ENCODE results near the gene FGF14. TPM values are rescaled to one million over a fixed set of nuclear protein-coding genes. Genes with fewer than 3 reads are reported as not detected.

The FGF14 gene
- total RNA-seq, 1 donor from 2014 or later, result not detected

- no peaks in the 10 kb centered on the region for H3K36me3 Mint-ChIP-seq (ENCODE audit: low read depth)
- intact Hi-C loops (cut with micrococcal nuclease), result no loop called here
- peaks cover 2% of the 10 kb centered on the region for H3K9me3 Mint-ChIP-seq
- ChIA-PET CTCF (no interaction called here), POLR2A (no interaction called here)
- DNase-seq, result no peak
- H3K27me3 Mint-ChIP-seq, result no peaks in the 10 kb centered on the region
- H3K27ac Mint-ChIP-seq, result no peak overlapping the region
- TF ChIP-seq CTCF (IDR thresholded peaks at IDR 0.05), result no peak
- no peak for ATAC-seq (ENCODE audit: low read depth)
- H3K4me3 Mint-ChIP-seq, result no peak overlapping the region
- no peaks in the 10 kb centered on the region for H3K4me1 Mint-ChIP-seq
These were observed 209.8 kb downstream of the FGF14 start for GRCh38 chr13:102191951-102192502.

GRCh38 chr13:102190930-102191329 lies 210.9 kb downstream of the FGF14 start:
- POLR2A ChIA-PET, result no interaction called here
- ATAC-seq (ENCODE audit: low read depth) (no peak), DNase-seq (no peak)
- CTCF ChIA-PET, result no interaction called here
- no peak overlapping the region for H3K27ac Mint-ChIP-seq
- no peaks in the 10 kb centered on the region for H3K27me3 Mint-ChIP-seq
- no peaks in the 10 kb centered on the region for H3K36me3 Mint-ChIP-seq (ENCODE audit: low read depth)
- H3K9me3 Mint-ChIP-seq, result peaks cover 2% of the 10 kb centered on the region
- no peak overlapping the region for H3K4me3 Mint-ChIP-seq
- intact Hi-C loops (cut with micrococcal nuclease), result no loop called here
- no peaks in the 10 kb centered on the region for H3K4me1 Mint-ChIP-seq
- TF ChIP-seq CTCF (IDR thresholded peaks at IDR 0.05), result no peak

GRCh38 chr13:102187313-102187712 lies 214.5 kb downstream of the FGF14 start:
- intact Hi-C loops (cut with micrococcal nuclease), result no loop called here
- POLR2A ChIA-PET, result no interaction called here
- no peak overlapping the region for H3K4me3 Mint-ChIP-seq
- DNase-seq, result no peak
- H3K27ac Mint-ChIP-seq, result no peak overlapping the region
- CTCF ChIA-PET, result no interaction called here
- no peaks in the 10 kb centered on the region for H3K36me3 Mint-ChIP-seq (ENCODE audit: low read depth)
- H3K27me3 Mint-ChIP-seq, result no peaks in the 10 kb centered on the region
- no peak for ATAC-seq (ENCODE audit: low read depth)
- no peak for TF ChIP-seq CTCF (IDR thresholded peaks at IDR 0.05)
- H3K9me3 Mint-ChIP-seq, result no peaks in the 10 kb centered on the region
- H3K4me1 Mint-ChIP-seq, result no peaks in the 10 kb centered on the region

GRCh38 chr13:102185375-102185984 lies 216.4 kb downstream of the FGF14 start:
- no peaks in the 10 kb centered on the region for H3K27me3 Mint-ChIP-seq
- H3K4me1 Mint-ChIP-seq, result no peaks in the 10 kb centered on the region
- H3K4me3 Mint-ChIP-seq, result no peak overlapping the region
- no peaks in the 10 kb centered on the region for H3K36me3 Mint-ChIP-seq (ENCODE audit: low read depth)
- H3K9me3 Mint-ChIP-seq, result no peaks in the 10 kb centered on the region
- DNase-seq (no peak), ATAC-seq (ENCODE audit: low read depth) (no peak)
- no peak overlapping the region for H3K27ac Mint-ChIP-seq
- no peak for TF ChIP-seq CTCF (IDR thresholded peaks at IDR 0.05)
- ChIA-PET POLR2A (no interaction called here), CTCF (no interaction called here)
- intact Hi-C loops (cut with micrococcal nuclease), result no loop called here

DNA sequence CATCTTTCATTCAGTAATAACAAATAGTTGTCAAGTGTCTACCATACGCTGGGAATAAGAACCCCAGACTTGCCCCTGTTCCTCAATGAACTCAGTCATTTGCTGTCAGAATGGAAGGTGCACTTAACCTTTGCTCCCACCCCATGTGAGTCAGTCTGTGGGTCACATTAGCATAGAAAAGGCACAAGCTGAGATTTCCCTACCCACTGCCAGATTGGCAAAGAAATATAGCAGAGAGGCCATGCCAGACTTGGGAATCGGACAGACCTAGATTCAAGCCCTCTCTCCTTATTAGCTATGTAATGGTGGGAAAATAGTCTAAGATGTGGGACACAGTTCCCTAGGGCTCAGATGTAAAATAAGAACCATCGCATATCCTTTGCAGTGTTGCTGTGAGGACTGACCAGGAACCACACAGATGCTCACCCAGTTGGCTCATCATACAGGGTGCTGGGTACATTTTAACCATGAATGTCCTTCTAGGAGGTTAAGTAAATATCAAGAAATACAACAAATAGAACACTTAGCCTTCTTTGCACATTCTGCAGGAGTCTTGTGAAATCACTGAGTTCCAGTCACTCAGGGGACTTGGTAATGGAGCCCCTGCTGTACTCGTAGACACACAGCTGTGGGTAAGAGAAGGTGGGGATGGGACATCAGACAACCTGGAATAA lies 218.2 kb downstream of the FGF14 start:
- intact Hi-C loops (cut with micrococcal nuclease), result no loop called here
- no peak overlapping the region for H3K4me3 Mint-ChIP-seq
- no peaks in the 10 kb centered on the region for H3K9me3 Mint-ChIP-seq
- H3K36me3 Mint-ChIP-seq (ENCODE audit: low read depth), result no peaks in the 10 kb centered on the region
- H3K27ac Mint-ChIP-seq, result no peak overlapping the region
- CTCF ChIA-PET, result no interaction called here
- no peaks in the 10 kb centered on the region for H3K4me1 Mint-ChIP-seq
- no peaks in the 10 kb centered on the region for H3K27me3 Mint-ChIP-seq
- DNase-seq (no peak), ATAC-seq (ENCODE audit: low read depth) (no peak)
- TF ChIP-seq CTCF (IDR thresholded peaks at IDR 0.05), result no peak
- POLR2A ChIA-PET, result no interaction called here

Measured in activated B cell treated with CpG ODN at 0.5 μM for 24 hours (primary cell).